DND-41 (cell line): Measurements from ENCODE around the gene HMX1.

ENCODE experiments used
- ATAC-seq: fragments of 200-7000 bp; cut with Tn5 transposase; 3 replicates; pipeline ENCODE4 v1.9.1; 2021; ENCODE audit warnings: low read depth; ENCODE audit not compliant: insufficient read depth
- DNase-seq: peaks from one replicate; pipeline ENCODE4 v3.0.0-alpha.2; 2020
- H2AFZ ChIP-seq: 2 replicates; pipeline ENCODE4 v1.6.0; 2012; ENCODE audit warnings: low read depth, low read length
- H3K27ac ChIP-seq: 2 replicates; pipeline ENCODE4 v1.5.1; 2012; ENCODE audit warnings: low read length, inconsistent platforms
- H3K27me3 ChIP-seq: fragments of 200-600 bp; sonication (generic); 2 replicates; pipeline ENCODE4 v1.6.0; 2012; ENCODE audit warnings: low read length, mild to moderate bottlenecking, inconsistent platforms; ENCODE audit not compliant: insufficient read depth, poor library complexity
- H3K36me3 ChIP-seq: 2 replicates; pipeline ENCODE4 v1.5.1; 2012; ENCODE audit warnings: low read length, inconsistent platforms; ENCODE audit not compliant: insufficient read depth
- H3K4me1 ChIP-seq: 2 replicates; pipeline ENCODE4 v1.5.1; 2012; ENCODE audit warnings: mild to moderate bottlenecking, low read length; ENCODE audit not compliant: insufficient read depth
- H3K4me2 ChIP-seq: 2 replicates; pipeline ENCODE4 v1.6.0; 2012; ENCODE audit warnings: mild to moderate bottlenecking, moderate library complexity, low read length, inconsistent platforms; ENCODE audit not compliant: insufficient read depth
- H3K4me3 ChIP-seq, 2 experiments: fragments of 200-600 bp in 1 of 2; shearing (Covaris generic) in 1 of 2; 2 replicates each; pipeline ENCODE4 v1.5.1; 2012 to 2016; ENCODE audit warnings: inconsistent platforms in 2 of 2, low read length in 2 of 2, mild to moderate bottlenecking in 2 of 2, low read depth in 1 of 2, moderate library complexity in 1 of 2
- H3K79me2 ChIP-seq: 2 replicates; pipeline ENCODE4 v1.6.0; 2012; ENCODE audit warnings: low read length, inconsistent platforms; ENCODE audit not compliant: insufficient read depth
- H3K9ac ChIP-seq: 2 replicates; pipeline ENCODE4 v1.6.0; 2012; ENCODE audit warnings: low read depth, mild to moderate bottlenecking, inconsistent platforms, low read length, moderate library complexity
- H3K9me3 ChIP-seq: 2 replicates; pipeline ENCODE4 v1.5.1; 2012; ENCODE audit warnings: low read length, moderate library complexity, mild to moderate bottlenecking, inconsistent platforms; ENCODE audit not compliant: insufficient read depth, severe bottlenecking
- H4K20me1 ChIP-seq: 2 replicates; pipeline ENCODE4 v1.6.0; 2012; ENCODE audit warnings: low read length; ENCODE audit not compliant: insufficient read depth
- EZH2 ChIP-seq: IDR thresholded peaks from 3 replicates; pipeline ENCODE4 v1.6.1; 2012; ENCODE audit warnings: borderline replicate concordance, low read depth, mild to moderate bottlenecking, moderate library complexity, low read length, inconsistent platforms; ENCODE audit not compliant: severe bottlenecking
- TF ChIP-seq, protein P1 (sequence below): IDR thresholded peaks from 2 replicates; pipeline ENCODE4 v1.5.1; 2012; ENCODE audit warnings: borderline replicate concordance, low read length, moderate library complexity, mild to moderate bottlenecking; ENCODE audit not compliant: poor library complexity, severe bottlenecking; ENCODE audit errors: extremely low read depth

HMX1 gene

DNA sequence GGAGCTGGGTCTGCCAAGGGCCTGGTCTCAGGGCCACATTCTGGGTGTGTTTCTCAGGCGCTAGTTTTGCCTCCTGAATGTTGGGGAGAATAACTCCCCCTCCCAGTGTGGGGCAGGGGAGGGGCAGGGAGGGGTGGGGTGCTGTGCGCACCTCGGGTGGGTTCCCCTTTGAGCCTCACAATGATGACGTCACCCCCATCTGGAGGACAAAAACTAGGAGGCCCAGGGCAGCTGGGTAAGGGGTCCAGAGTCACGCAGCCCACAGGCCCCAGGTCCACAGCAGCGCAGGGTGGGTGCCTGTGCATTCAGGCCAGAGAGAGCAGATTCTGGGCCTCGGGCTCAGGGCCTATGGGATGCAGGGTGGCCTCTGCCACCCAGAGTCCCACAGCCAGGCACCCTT is 23.7 kb upstream of the HMX1 start:
- Histone ChIP-seq H3K4me3 (no peak overlapping the region), H3K27me3 (no peaks in the 10 kb centered on the region), H3K9ac (no peak overlapping the region), H3K36me3 (no peaks in the 10 kb centered on the region), H3K4me2 (no peak overlapping the region), H3K9me3 (no peaks in the 10 kb centered on the region), H4K20me1 (no peaks in the 10 kb centered on the region), H3K79me2 (no peaks in the 10 kb centered on the region), H2AFZ (no peak overlapping the region), H3K4me1 (no peaks in the 10 kb centered on the region), H3K27ac (no peak overlapping the region)
- DNase-seq: no peak
- no peak for ATAC-seq
- TF ChIP-seq, protein P1, sequence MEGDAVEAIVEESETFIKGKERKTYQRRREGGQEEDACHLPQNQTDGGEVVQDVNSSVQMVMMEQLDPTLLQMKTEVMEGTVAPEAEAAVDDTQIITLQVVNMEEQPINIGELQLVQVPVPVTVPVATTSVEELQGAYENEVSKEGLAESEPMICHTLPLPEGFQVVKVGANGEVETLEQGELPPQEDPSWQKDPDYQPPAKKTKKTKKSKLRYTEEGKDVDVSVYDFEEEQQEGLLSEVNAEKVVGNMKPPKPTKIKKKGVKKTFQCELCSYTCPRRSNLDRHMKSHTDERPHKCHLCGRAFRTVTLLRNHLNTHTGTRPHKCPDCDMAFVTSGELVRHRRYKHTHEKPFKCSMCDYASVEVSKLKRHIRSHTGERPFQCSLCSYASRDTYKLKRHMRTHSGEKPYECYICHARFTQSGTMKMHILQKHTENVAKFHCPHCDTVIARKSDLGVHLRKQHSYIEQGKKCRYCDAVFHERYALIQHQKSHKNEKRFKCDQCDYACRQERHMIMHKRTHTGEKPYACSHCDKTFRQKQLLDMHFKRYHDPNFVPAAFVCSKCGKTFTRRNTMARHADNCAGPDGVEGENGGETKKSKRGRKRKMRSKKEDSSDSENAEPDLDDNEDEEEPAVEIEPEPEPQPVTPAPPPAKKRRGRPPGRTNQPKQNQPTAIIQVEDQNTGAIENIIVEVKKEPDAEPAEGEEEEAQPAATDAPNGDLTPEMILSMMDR: no peak
- TF ChIP-seq EZH2: no peak

DNA sequence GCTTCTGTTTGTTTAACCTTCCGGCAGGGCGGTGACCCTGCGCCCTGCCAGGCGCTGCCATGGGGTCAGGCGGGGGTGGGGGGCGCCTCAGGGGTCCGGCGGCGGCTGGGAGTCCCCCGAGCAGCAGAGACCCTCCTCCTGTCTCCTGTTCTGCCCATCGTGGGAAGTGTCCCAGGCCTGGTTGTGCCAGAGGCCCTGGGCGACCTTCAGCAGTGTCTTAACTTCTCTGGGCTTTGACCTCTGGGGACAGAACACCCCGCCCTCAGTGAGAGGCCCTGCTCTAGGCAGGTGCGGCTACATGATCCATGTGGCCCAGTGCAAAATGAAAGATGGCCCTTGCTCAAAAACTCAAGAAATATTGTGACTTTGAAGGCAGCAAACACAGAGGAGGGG is 22.8 kb upstream of the HMX1 start:
- Histone ChIP-seq H3K36me3 (no peaks in the 10 kb centered on the region), H4K20me1 (no peaks in the 10 kb centered on the region), H2AFZ (no peak overlapping the region), H3K9me3 (no peaks in the 10 kb centered on the region), H3K27ac (no peak overlapping the region), H3K79me2 (no peaks in the 10 kb centered on the region), H3K4me2 (no peak overlapping the region), H3K4me3 (no peak overlapping the region), H3K9ac (no peak overlapping the region), H3K4me1 (no peaks in the 10 kb centered on the region), H3K27me3 (no peaks in the 10 kb centered on the region)
- TF ChIP-seq, protein P1: no peak
- no peak for TF ChIP-seq EZH2
- no peak for DNase-seq
- ATAC-seq: no peak

DNA sequence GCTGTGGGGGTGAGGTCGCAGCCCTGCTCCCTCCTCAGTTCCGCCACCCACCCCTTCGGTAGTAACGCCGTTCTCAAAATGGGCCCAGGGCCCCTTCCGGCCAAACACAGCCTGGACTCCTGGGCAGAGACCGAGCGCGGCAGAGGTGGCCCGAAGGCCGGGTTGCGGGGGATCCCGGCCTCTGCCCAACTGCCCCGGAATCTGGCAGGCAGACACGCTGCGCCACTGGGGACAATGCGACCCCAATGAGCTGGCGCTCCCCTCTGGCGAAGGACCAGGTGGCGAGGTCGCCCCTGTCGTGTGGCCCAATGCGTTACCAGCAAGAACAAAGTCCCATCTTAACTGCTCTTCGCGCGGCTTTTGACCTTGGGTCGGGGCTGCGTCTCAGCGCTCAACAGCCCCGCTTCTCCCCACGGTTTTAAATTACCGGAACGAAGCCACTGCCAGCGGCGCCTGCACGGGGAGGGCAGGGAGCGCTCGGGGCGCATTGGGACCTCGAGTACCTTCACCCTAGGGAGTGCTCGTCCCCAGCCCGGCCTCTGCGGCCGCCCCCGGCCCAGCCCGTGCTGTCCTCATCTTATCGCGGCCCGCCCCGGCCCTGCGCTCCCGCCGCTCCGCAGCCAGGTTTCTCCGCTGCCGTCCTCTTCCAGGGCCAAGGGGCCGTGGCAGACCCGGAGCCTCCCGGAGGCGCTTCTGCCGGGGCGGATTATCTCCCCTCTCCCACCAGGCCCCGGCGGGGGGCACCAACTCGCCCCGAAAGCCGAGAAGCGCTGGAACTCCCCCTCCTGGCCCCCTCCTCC is 22.2 kb upstream of the HMX1 start:
- no peak overlapping the region for H3K4me2 ChIP-seq
- no peaks in the 10 kb centered on the region for H3K27me3 ChIP-seq

More for the DNA sequence above, 22.2 kb upstream of the HMX1 start:
- no peak for DNase-seq
- no peak overlapping the region for H3K9ac ChIP-seq
- no peaks in the 10 kb centered on the region for H3K36me3 ChIP-seq
- ATAC-seq: no peak
- H3K27ac ChIP-seq: no peak overlapping the region
- H3K9me3 ChIP-seq: no peaks in the 10 kb centered on the region
- H3K4me3 ChIP-seq: no peak overlapping the region
- H3K79me2 ChIP-seq: no peaks in the 10 kb centered on the region
- H4K20me1 ChIP-seq: no peaks in the 10 kb centered on the region
- H2AFZ ChIP-seq: no peak overlapping the region
- no peaks in the 10 kb centered on the region for H3K4me1 ChIP-seq
- TF ChIP-seq, protein P1: no peak
- TF ChIP-seq EZH2: no peak
